ENCODE measurements around the gene MGAM2. TPM values are rescaled to one million over a fixed set of nuclear protein-coding genes. Genes with fewer than 3 reads are reported as not detected.

The MGAM2 gene
- total and polyA plus RNA-seq, 2 of the 8 experiments (the other 6 are each of a cell fraction or from before 2014, with no cell fraction given): 0.02 TPM; not detected in 1

DNA sequence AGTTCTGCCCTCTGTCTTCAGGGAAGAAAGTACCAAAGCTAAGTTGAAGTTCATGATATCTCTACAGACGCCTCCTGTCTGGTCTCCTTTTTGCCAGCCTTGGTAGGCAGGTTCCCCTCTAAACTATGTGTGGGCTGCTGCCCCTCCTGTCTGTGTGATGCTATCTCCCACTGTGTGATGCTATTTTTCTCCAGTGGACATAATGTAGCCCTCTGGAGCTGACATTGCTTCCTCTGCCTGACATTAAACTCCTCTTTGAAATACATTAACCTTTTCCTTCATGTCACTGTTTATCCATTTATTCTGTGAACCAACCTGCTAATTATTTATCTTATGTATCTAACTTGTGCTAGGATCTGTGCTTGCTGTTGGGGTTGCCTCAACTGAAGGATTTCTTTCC, 146.4 kb downstream of the MGAM2 start, which contains the start of gene PRSS58 (continued):
- TF ChIP-seq, protein P1, sequence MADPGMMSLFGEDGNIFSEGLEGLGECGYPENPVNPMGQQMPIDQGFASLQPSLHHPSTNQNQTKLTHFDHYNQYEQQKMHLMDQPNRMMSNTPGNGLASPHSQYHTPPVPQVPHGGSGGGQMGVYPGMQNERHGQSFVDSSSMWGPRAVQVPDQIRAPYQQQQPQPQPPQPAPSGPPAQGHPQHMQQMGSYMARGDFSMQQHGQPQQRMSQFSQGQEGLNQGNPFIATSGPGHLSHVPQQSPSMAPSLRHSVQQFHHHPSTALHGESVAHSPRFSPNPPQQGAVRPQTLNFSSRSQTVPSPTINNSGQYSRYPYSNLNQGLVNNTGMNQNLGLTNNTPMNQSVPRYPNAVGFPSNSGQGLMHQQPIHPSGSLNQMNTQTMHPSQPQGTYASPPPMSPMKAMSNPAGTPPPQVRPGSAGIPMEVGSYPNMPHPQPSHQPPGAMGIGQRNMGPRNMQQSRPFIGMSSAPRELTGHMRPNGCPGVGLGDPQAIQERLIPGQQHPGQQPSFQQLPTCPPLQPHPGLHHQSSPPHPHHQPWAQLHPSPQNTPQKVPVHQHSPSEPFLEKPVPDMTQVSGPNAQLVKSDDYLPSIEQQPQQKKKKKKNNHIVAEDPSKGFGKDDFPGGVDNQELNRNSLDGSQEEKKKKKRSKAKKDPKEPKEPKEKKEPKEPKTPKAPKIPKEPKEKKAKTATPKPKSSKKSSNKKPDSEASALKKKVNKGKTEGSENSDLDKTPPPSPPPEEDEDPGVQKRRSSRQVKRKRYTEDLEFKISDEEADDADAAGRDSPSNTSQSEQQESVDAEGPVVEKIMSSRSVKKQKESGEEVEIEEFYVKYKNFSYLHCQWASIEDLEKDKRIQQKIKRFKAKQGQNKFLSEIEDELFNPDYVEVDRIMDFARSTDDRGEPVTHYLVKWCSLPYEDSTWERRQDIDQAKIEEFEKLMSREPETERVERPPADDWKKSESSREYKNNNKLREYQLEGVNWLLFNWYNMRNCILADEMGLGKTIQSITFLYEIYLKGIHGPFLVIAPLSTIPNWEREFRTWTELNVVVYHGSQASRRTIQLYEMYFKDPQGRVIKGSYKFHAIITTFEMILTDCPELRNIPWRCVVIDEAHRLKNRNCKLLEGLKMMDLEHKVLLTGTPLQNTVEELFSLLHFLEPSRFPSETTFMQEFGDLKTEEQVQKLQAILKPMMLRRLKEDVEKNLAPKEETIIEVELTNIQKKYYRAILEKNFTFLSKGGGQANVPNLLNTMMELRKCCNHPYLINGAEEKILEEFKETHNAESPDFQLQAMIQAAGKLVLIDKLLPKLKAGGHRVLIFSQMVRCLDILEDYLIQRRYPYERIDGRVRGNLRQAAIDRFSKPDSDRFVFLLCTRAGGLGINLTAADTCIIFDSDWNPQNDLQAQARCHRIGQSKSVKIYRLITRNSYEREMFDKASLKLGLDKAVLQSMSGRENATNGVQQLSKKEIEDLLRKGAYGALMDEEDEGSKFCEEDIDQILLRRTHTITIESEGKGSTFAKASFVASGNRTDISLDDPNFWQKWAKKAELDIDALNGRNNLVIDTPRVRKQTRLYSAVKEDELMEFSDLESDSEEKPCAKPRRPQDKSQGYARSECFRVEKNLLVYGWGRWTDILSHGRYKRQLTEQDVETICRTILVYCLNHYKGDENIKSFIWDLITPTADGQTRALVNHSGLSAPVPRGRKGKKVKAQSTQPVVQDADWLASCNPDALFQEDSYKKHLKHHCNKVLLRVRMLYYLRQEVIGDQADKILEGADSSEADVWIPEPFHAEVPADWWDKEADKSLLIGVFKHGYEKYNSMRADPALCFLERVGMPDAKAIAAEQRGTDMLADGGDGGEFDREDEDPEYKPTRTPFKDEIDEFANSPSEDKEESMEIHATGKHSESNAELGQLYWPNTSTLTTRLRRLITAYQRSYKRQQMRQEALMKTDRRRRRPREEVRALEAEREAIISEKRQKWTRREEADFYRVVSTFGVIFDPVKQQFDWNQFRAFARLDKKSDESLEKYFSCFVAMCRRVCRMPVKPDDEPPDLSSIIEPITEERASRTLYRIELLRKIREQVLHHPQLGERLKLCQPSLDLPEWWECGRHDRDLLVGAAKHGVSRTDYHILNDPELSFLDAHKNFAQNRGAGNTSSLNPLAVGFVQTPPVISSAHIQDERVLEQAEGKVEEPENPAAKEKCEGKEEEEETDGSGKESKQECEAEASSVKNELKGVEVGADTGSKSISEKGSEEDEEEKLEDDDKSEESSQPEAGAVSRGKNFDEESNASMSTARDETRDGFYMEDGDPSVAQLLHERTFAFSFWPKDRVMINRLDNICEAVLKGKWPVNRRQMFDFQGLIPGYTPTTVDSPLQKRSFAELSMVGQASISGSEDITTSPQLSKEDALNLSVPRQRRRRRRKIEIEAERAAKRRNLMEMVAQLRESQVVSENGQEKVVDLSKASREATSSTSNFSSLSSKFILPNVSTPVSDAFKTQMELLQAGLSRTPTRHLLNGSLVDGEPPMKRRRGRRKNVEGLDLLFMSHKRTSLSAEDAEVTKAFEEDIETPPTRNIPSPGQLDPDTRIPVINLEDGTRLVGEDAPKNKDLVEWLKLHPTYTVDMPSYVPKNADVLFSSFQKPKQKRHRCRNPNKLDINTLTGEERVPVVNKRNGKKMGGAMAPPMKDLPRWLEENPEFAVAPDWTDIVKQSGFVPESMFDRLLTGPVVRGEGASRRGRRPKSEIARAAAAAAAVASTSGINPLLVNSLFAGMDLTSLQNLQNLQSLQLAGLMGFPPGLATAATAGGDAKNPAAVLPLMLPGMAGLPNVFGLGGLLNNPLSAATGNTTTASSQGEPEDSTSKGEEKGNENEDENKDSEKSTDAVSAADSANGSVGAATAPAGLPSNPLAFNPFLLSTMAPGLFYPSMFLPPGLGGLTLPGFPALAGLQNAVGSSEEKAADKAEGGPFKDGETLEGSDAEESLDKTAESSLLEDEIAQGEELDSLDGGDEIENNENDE (IDR thresholded peaks at IDR 0.05; ENCODE audit: insufficient replicate concordance, low read length): no peak
- TF ChIP-seq KDM4A (IDR thresholded peaks at IDR 0.05; ENCODE audit: low read depth, low read length, severe bottlenecking): no peak
- TF ChIP-seq RAD21 (IDR thresholded peaks at IDR 0.05 in 1 of 2, conservative IDR thresholded peaks at IDR 0.05 in 1 of 2; ENCODE audit: low read depth in 2 of 2, low read length in 2 of 2): no peak
- no peak for TF ChIP-seq MAFK (IDR thresholded peaks at IDR 0.05; ENCODE audit: low read depth, low read length)
- TF ChIP-seq SP1 (IDR thresholded peaks at IDR 0.05; ENCODE audit: low read depth, low read length): no peak
- TF ChIP-seq SRF (IDR thresholded peaks at IDR 0.05; ENCODE audit: low read depth, low read length): no peak
- no peak for TF ChIP-seq EGR1 (IDR thresholded peaks at IDR 0.05; ENCODE audit: borderline replicate concordance, low read depth, low read length)
- no peak for TF ChIP-seq BRCA1 (IDR thresholded peaks at IDR 0.05; ENCODE audit: low read depth, low read length)
- TF ChIP-seq, protein P2, sequence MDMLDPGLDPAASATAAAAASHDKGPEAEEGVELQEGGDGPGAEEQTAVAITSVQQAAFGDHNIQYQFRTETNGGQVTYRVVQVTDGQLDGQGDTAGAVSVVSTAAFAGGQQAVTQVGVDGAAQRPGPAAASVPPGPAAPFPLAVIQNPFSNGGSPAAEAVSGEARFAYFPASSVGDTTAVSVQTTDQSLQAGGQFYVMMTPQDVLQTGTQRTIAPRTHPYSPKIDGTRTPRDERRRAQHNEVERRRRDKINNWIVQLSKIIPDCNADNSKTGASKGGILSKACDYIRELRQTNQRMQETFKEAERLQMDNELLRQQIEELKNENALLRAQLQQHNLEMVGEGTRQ (IDR thresholded peaks at IDR 0.05; ENCODE audit: low read length): no peak
- no peak for TF ChIP-seq JUN (IDR thresholded peaks at IDR 0.05; ENCODE audit: low read depth, low read length)
- TF ChIP-seq NRF1 (IDR thresholded peaks at IDR 0.05; ENCODE audit: low read depth, low read length): no peak

All from H1 (cell line).